NCI-H524 treated with DMSO at 0.1 percent for 48 hours (cell line): ENCODE measurements around the gene MTARC2.
A peak's percentile ranks its signal among the peaks of the same experiment; 100 is the strongest.

ENCODE experiments used
- DNase-seq: peaks from one replicate; lab custom pipeline; 2025; lab: John Stamatoyannopoulos, UW

MTARC2 gene

GRCh38 chr1:220769205-220769604 is 21.1 kb downstream of the MTARC2 start:
- no peak for DNase-seq

- DNase-seq = no peak
These were observed 22.3 kb downstream of the MTARC2 start for GRCh38 chr1:220770245-220770913.

- no peak for DNase-seq
These were observed 24.7 kb downstream of the MTARC2 start for GRCh38 chr1:220772846-220773245.

- no peak for DNase-seq
These were observed 27.2 kb downstream of the MTARC2 start for GRCh38 chr1:220775240-220775853.

GRCh38 chr1:220776254-220776653 is 28.1 kb downstream of the MTARC2 start:
- no peak for DNase-seq

- no peak for DNase-seq
These were observed 28.7 kb downstream of the MTARC2 start for GRCh38 chr1:220776720-220777326.

- no peak for DNase-seq
These were observed 35.3 kb downstream of the MTARC2 start for GRCh38 chr1:220783453-220783852.

GRCh38 chr1:220784751-220785150 is 36.6 kb downstream of the MTARC2 start:
- no peak for DNase-seq

GRCh38 chr1:220785166-220786056 is 37.3 kb downstream of the MTARC2 start:
- DNase-seq = no peak

GRCh38 chr1:220786057-220786336 is 37.9 kb downstream of the MTARC2 start:
- no peak for DNase-seq

- DNase-seq = peak; percentile 11
These were observed 38.4 kb downstream of the MTARC2 start, which contains the start of gene MTARC1 for GRCh38 chr1:220786337-220787068. MTARC1 (plus strand) TSS chr1:220786913; CDS start chr1:220786945, 32 bp downstream.

- no peak for DNase-seq
These were observed 39.0 kb downstream of the MTARC2 start for GRCh38 chr1:220787069-220787619.

- DNase-seq = no peak
These were observed 40.8 kb downstream of the MTARC2 start for GRCh38 chr1:220788900-220789299.

GRCh38 chr1:220789532-220790147 is 41.5 kb downstream of the MTARC2 start:
- no peak for DNase-seq

GRCh38 chr1:220791285-220791684 is 43.2 kb downstream of the MTARC2 start:
- no peak for DNase-seq

- DNase-seq = no peak
These were observed 43.8 kb downstream of the MTARC2 start for GRCh38 chr1:220791956-220792355.

GRCh38 chr1:220796530-220796929 is 48.4 kb downstream of the MTARC2 start:
- no peak for DNase-seq

GRCh38 chr1:220797044-220797443 is 48.9 kb downstream of the MTARC2 start:
- no peak for DNase-seq

GRCh38 chr1:220797553-220797952 is 49.4 kb downstream of the MTARC2 start:
- DNase-seq = no peak

GRCh38 chr1:220798338-220798737 is 50.2 kb downstream of the MTARC2 start:
- DNase-seq = no peak

GRCh38 chr1:220800262-220800661 is 52.1 kb downstream of the MTARC2 start:
- DNase-seq = no peak
